ENCODE measurements around the gene DOCK3. TPM values are rescaled to one million over a fixed set of nuclear protein-coding genes. Genes with fewer than 3 reads are reported as not detected.

Gene DOCK3
- total RNA-seq, 1 experiment from 2014 or later: 5.6 TPM

- POLR2A ChIA-PET: no interaction called here
- Mint-ChIP-seq H3K4me1 (peaks cover 26% of the 10 kb centered on the region), H3K27ac (peak overlapping the region; percentile 35; the same call in 1 of the 2 replicates), H3K4me3 (no peak overlapping the region), H3K27me3 (ENCODE audit: low read depth) (no peaks in the 10 kb centered on the region; the same call in 1 of the 2 replicates), H3K36me3 (peaks cover 26% of the 10 kb centered on the region), H3K9me3 (peaks cover 44% of the 10 kb centered on the region)
- CTCF ChIA-PET: interaction anchor here (0.9 kb wide), 1 partner anchor 129 kb away, joined by 3 read pairs; no protein-coding TSS in a partner anchor
- no peak for TF ChIP-seq NFATC4 (CRISPR knock-in tag; IDR thresholded peaks at IDR 0.05)
- TF ChIP-seq, protein P1, sequence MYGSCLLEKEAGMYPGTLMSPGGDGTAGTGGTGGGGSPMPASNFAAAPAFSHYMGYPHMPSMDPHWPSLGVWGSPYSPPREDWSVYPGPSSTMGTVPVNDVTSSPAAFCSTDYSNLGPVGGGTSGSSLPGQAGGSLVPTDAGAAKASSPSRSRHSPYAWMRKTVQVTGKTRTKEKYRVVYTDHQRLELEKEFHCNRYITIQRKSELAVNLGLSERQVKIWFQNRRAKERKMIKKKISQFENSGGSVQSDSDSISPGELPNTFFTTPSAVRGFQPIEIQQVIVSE (CRISPR knock-in tag; IDR thresholded peaks at IDR 0.05; ENCODE audit: borderline replicate concordance): no peak
- no peak for TF ChIP-seq ZNF423 (CRISPR knock-in tag; IDR thresholded peaks at IDR 0.05)
- no peak for TF ChIP-seq SOX15 (CRISPR knock-in tag; IDR thresholded peaks at IDR 0.05)
- no peak for TF ChIP-seq SP1 (CRISPR knock-in tag; conservative IDR thresholded peaks at IDR 0.05)
- TF ChIP-seq, protein P2, sequence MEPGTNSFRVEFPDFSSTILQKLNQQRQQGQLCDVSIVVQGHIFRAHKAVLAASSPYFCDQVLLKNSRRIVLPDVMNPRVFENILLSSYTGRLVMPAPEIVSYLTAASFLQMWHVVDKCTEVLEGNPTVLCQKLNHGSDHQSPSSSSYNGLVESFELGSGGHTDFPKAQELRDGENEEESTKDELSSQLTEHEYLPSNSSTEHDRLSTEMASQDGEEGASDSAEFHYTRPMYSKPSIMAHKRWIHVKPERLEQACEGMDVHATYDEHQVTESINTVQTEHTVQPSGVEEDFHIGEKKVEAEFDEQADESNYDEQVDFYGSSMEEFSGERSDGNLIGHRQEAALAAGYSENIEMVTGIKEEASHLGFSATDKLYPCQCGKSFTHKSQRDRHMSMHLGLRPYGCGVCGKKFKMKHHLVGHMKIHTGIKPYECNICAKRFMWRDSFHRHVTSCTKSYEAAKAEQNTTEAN (CRISPR knock-in tag; IDR thresholded peaks at IDR 0.05): no peak
- no peak for TF ChIP-seq AFF4 (CRISPR knock-in tag; IDR thresholded peaks at IDR 0.05; ENCODE audit: borderline replicate concordance)
- no peak for TF ChIP-seq ZNF671 (CRISPR knock-in tag; IDR thresholded peaks at IDR 0.05)
- no peak for TF ChIP-seq ZNF281 (CRISPR knock-in tag; IDR thresholded peaks at IDR 0.05)
- TF ChIP-seq, protein P3, sequence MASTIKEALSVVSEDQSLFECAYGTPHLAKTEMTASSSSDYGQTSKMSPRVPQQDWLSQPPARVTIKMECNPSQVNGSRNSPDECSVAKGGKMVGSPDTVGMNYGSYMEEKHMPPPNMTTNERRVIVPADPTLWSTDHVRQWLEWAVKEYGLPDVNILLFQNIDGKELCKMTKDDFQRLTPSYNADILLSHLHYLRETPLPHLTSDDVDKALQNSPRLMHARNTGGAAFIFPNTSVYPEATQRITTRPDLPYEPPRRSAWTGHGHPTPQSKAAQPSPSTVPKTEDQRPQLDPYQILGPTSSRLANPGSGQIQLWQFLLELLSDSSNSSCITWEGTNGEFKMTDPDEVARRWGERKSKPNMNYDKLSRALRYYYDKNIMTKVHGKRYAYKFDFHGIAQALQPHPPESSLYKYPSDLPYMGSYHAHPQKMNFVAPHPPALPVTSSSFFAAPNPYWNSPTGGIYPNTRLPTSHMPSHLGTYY (CRISPR knock-in tag; IDR thresholded peaks at IDR 0.05): no peak
- TF ChIP-seq RORB (CRISPR knock-in tag; IDR thresholded peaks at IDR 0.05): no peak
- TF ChIP-seq, protein P4, sequence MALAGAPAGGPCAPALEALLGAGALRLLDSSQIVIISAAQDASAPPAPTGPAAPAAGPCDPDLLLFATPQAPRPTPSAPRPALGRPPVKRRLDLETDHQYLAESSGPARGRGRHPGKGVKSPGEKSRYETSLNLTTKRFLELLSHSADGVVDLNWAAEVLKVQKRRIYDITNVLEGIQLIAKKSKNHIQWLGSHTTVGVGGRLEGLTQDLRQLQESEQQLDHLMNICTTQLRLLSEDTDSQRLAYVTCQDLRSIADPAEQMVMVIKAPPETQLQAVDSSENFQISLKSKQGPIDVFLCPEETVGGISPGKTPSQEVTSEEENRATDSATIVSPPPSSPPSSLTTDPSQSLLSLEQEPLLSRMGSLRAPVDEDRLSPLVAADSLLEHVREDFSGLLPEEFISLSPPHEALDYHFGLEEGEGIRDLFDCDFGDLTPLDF (CRISPR knock-in tag; IDR thresholded peaks at IDR 0.05): no peak
- TF ChIP-seq NR3C1 (CRISPR knock-in tag; conservative IDR thresholded peaks at IDR 0.05; ENCODE audit: low read depth): no peak
- TF ChIP-seq ZMAT4 (CRISPR knock-in tag; IDR thresholded peaks at IDR 0.05): no peak
- TF ChIP-seq ZNF317 (CRISPR knock-in tag; IDR thresholded peaks at IDR 0.05; ENCODE audit: borderline replicate concordance, low read depth): no peak
- TF ChIP-seq HMGA2 (CRISPR knock-in tag; IDR thresholded peaks at IDR 0.05): no peak
- no peak for ATAC-seq
- no peak for DNase-seq (ENCODE audit: low spot score)
These were observed 176.1 kb downstream of the DOCK3 start for GRCh38 chr3:50850639-50851511.

Data from WTC11 (cell line).